Activated T-helper 1 cell treated with anti-CD3 and anti-CD28 coated beads, Interleukin-2, amount 50 U/mL, for 16 hours (primary cell): ENCODE results near the gene ZACN.

ENCODE experiments used
- DNase-seq, 2 donors: peaks; one replicate each; pipeline ENCODE4 v3.0.0-alpha.2; 2020; ENCODE audit warnings: low read depth in 1 of 2, low spot score in 1 of 2

Gene ZACN

DNA sequence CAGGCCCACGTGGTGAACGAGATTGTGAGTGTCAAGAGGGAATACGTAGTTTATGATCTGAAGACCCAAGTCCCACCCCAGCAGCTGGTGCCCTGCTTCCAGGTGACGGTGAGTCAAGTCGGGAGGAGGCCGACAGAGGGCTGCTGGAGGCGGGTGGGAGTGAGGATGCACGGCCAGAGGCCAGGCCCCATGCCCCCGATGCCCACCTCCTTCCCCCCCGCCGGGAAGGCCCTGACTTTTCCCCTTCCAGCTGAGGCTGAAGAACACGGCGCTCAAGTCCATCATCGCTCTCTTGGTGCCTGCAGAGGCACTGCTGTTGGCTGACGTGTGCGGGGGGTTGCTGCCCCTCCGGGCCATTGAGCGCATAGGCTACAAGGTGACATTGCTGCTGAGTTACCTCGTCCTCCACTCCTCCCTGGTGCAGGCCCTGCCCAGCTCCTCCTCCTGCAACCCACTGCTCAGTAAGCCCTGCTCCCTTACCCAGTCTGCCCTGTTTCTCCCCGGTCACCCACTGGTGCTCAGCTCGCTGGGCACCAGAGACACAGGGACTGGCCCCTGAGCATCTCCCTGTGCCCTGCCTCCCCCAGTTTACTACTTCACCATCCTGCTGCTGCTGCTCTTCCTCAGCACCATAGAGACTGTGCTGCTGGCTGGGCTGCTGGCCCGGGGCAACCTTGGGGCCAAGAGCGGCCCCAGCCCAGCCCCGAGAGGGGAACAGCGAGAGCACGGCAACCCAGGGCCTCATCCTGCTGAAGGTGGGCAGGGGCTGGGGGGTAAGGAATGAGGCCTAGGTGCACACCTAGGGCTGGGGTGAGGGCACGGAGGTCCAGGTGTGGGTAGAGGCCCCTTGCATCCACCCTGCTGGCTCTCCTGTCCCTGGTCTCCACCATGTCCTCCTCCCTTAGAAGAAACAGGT is 2.6 kb downstream of the ZACN start:
- no peak for DNase-seq

DNA sequence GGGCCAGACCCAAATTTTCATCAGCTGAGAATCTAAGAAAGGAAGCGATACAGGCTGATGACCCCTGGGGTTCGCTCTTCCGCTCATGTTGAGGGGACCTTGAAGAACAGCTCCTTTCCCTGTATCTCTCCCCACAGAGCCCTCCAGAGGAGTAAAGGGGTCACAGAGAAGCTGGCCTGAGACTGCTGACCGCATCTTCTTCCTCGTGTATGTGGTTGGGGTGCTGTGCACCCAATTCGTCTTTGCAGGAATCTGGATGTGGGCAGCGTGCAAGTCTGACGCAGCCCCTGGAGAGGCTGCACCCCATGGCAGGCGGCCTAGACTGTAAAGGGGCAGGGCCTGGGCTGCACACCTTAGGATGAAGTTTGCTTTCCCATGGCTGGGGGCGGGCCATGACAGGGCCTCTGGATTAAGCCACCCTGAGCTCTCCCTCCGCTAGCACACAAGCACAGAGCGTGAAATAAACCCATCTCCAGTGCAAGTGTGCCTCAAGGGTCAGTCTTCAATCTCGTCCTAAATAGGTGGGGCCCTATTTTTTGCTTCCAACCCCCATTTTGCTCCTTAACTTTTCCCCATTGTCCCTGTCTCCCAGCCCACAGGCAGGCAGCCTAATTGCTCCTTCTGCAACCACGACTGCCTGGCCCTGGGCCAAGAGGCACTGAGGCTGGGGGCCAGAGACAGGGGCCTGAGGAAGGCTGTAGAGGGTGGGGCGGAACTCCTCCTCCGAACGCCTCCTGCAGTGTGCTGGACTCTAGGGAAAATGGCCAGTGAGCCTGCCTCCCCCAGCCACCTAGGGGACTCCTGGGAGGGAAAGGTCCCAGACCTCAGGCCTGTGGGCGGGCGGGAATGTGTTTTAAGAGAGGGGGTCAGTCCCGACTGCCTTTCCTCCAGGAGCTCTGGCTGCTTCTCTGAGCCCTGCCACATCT is 3.6 kb downstream of the ZACN start:
- DNase-seq: no peak

DNA sequence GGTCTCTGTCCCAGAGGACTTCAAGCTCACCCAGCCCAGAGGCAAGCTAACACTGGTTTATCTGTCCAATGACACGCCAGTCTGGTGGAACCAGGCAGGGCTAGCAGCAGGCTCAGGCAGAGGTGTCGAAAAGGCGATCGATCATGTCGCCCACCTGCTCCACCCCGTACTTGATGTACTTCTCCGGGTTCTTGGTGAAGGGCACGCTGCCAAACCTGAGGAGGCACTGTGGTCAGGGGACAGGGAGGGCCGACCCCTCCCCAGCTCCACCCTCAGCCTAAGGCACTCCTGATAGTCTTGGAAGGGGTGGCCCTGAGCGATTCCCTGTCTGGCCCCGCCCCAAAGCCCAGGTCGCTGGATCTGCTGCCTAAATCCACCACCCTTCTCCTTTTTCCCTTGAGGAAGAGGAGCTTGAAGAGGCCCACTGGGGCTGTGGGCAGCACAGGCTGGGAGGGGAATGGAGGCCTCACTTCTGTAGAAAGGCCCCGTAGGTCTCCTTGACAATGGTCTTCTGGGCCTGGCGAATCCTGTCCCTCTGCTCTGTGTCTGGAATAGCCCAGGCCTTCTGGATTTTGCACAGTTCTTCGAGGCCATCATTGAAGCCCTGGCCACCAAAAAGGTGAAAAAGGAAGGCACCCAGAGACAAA is 4.7 kb downstream of the ZACN start:
- DNase-seq: no peak

DNA sequence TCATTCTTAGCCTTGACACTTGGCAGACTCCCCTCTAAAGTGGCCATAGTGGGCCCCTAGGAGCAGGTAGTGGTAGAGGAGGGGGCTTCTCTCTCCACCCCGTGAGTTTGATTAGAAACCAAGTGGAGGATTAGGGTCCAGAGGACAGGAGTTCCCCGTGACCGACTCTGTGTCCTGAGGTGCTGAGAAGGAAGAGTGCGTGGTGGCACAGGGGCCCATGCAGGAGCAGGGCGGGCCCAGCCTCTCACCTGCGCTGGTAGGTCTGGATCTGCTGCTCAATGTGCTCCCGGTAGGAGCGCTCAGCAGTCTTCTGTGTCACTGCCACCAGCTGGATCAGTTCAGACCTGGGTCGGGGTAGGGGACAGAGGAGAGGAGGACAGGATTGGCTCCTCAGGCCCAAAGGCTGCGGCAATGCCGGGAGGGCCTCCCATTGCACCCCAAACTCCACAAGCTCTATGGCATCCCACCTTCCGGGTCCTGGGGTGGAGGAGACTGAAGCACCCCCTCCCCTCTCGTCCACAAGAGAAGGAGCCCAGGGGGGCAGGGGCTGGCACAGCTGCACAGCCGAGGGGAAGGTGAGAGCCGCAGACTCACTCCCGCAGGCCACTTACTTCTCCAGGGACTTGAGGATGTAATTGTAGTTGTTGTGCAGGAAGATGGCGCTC is 6.2 kb downstream of the ZACN start:
- DNase-seq: no peak

DNA sequence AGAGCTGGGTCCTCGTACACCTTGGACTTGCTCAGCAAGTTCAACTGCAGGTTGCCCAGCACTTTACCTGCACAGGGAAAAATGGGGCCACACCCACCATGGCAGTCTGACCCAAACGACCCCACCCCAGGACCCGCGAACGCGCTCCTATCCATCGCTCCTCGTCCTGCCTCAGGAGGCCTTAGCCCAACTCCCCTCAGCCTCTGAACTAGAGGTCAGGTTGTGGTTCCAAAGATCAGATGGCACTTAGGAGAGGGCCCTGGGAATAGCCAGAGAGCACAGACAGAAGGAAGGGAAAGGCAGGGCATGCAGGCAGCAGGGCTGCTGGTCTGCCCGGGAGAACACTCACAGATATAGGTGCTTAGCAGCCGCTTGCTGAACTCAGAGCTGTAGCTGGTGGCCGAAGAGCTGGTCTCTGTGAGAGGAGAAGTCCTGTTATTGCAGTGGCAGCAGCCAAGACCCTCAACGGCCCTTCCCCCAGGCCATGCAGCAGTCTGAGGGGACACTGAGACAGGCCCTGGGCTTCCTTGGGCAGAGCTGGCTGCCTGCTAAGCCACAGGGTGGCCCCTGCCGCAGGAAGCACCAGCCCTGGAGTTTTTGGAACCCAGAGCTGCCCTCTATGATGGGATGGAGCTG is 6.9 kb downstream of the ZACN start:
- no peak for DNase-seq

DNA sequence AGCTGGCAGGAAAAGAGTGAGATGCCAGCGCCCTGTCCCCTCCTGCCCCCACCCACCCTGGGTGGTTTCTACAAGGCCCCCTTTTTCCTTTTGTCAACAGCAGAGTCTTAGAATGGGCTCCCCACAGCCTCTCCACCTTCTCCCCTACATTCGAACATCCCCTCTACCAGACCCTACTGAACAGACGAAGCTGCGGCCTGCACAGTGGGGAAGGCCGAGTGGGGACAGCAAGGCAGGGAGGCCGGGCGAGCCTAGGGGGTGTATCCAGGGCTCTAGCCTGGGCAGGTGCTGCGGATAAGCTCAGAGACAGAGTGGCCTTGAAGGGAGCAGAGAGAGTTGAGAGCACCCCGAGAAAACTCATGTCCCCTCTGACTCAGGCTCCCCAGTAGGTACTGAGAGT is 7.4 kb downstream of the ZACN start:
- DNase-seq: no peak

DNA sequence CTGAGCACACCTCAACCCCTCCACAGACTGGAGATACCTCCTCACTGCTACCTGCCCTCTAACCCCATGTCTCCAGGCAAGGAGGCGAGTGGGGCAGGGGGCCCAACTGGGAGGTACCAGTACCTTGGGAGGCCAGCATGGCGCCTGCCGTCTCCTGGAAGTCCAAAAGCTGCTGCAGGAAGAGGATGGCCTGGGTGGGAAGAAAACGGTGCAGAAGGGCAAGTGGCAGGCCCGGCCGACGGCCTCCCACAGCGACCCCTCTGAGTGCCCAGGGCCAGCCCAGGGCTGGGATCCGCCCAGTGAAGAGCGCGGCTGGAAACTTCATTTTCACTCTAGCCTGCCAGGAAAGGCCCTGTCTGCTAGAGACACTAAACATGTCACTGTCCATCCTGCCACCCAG is 8.5 kb downstream of the ZACN start:
- no peak for DNase-seq

DNA sequence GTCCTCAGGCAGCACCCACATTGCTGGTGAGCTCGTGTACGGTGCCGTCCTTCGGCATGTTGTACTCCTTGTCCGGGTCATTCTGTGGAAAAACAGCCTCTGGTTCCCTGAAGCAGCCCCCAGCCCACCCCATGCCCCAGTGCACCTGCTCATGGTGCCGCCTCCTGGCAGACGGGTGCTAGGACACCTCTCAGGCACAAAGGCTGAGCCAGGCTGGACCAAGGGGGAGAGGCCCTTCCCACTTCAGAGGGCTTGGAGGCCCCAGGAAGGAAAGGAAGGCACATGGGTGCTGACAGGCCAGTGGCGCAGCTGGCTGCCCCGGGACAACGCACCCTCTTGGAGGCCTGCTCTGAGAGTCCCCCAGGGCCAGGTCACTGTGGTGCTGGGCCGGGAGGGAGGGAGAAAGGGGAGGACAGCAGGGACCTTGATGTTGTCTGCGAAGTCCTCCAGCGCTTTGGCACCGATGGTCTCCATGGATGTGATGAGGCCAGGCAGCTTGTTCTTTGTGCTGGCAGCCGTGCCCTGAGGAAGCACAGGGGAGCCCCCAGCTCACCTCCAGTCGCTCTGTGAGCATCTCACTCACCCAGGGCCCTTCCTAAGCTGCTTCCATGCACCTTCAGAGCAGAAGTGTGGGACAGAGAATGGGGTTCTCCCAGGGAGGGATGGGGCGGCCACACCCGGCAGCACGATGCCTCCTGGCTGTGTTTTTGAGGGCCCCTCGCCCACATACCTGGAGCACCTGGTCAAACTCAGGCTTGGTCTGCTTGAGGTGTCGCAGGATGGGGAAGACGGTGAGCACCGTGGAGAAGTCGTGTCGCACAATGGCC is 9.3 kb downstream of the ZACN start:
- no peak for DNase-seq

DNA sequence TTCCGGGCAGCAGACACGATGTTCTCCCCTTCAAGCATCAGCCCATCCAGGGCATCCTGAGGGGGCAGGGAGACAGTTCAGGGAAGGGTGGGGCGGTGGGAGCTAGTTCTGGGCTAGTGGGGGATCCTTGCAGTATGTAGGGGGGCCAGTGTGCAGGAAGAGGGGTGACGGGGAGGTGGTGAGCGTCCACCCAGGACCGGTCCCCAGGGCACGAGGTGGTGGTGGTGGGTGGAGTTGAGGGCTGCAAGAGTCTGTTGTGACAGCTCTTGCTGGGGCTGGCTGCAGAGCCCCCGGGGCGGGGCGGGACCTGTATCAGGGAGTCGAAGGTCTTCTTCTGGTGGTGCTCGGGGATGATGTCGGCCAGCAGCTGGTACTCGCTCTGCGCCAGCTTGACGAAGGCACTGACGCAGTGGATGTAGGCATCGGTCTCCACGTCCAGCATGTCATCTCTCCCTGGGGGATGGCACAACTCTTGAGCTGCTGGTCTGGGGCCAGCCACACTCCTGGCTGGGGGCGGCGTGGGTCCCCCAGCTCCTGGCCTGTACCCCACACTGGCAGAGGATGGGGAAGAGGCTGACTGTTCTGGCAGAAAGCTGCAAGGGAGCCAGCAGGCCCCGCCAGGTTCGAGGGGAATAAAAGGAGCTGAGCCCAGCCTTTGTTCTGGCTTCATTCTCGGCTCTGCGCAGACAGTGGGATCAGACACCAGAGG is 10.0 kb downstream of the ZACN start:
- no peak for DNase-seq

DNA sequence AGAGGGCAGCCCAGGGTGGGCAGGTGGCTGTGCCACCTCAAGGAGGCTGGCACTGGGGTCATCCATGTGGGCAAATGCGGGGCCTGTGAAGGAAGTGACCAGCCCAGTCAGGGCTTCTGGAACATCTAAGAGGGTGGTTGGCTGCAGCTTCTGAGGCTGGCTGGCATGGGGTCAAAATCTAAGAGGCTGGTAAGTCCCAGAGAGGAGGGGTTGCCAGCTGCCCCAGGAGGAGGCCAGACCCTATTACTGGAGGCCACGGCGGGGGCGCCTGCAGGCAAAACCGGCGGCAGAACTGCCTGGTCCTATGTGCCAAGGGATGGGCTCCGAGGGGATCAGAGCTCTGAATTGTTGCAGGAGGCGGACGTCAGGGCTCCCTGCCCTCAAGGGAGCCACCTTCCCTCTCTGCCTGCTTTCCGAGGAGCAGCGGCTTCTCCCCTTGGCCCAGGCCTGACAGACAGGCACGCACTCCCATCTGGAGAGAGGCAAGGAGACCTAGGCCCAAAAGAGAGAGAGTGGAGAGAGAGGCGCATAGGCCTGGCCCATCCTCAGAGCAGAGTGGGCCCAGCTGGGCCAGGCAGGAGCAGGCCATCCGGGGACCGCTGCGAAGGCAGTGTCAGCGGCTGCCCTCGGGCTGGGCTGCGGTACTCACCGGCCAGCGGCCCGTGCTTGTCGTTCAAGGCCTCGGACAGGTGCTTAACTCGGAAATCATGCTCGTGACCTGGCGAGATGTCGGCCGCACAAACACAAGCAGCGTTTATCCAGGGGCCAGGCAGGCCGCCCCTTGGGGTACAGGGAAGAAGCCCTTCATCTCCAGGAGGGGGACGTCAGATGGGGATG is 10.9 kb downstream of the ZACN start:
- no peak for DNase-seq

DNA sequence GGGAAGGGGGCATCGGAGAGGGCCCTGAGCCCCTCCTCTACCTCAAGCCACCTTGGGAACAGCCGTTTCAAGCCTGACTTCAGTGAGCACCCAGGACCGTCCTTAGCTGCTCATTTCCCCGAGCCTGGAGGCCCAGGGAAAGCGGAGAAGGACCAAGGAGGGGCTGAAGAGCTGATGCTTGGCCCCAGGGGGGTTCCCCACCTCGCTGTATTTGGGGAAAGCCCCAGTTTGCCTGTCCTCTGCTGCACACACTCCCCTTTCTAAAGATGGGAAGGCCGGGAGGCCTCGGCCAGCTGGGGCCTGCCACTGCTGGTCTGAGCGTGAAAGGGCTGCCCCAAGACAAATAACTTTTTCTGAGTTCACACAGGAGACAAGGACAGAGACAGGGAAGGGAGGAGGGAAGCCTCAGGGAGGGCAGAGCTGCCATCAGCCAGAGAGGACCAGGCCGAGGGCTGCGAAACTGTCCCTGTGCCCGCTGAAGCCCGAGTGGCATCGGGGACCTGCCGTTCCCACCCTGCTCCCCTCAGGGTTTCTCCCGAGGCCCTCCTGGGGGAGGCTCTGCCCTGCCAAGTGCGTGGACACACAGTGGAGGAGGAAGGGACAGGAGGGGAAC is 11.6 kb downstream of the ZACN start:
- no peak for DNase-seq

DNA sequence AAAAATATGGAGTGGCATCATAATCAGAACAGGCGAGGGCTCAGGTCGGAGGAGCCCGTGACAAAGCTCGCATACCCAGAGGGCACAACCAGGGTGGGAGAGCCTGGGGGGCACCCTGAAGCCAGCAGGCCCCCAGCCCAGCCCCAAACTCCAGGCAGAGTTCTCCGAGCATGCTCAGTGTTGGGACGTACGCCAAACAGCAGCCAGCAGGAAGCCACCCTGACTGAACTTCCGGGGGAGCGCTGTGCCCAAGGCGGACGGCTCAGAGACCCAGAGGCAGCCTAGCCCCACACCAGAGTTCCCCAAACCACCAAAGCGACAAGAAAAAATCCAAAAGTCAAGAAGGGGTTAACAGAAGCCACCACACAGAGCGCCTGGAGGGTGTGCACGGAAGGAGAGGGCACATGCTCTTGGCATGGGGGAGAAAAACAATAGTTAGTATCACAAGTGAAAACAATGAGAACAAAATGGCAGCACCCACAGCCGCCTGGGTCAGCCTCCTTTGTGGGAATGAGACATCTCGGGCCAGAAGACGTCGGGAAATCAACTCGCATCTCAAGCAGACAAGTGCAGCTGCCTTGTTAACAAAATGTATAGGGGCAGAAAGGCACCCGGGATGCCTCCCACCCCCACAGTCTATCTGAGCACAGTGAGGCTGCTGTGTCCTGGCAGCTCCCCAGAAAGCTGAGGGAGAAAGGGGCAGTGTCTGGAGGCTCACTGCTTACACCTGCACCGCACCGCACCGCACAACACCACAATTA is 12.7 kb downstream of the ZACN start:
- DNase-seq: no peak

DNA sequence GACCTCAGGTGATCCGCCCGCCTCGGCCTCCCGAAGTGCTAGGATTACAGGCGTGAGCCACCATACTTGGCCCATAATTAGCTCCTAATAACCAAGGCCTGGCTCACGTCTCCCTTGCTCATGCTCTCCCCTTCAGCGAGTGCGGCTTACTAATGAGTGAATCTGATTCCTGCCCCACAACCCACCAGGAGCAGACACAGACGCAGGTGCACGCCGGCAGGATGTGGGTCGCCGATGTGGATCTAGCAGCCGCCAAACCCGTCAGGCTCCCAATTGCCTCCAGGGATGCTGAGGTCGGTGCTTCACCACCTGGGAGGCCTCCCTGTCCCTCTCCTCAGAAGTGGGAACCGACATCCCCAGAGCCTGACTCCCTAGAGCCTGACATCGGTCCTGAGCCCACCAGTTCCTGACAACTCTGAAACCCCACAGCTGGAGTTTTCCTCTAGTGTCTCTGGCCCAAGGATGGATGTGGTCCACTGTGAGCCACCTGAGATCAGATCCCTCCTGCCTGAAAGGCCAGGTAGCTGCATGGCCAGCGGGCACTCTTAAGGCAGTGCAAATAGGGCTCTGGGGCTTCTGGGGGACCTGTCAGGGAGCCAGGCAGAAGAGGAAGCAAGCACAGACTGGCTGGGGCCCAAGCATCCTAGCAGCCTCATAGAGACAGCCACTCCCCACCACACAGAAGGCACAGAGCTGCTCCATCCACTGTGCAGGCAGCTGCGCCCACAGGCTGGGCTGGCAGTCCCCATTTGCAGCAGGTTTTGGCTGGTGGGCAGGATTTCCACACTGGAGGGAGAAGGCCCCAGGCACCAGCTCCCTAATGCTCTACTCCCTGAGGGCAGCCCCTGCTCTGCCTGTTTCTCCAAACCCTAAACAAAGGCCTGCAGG is 13.8 kb downstream of the ZACN start:
- DNase-seq: no peak

DNA sequence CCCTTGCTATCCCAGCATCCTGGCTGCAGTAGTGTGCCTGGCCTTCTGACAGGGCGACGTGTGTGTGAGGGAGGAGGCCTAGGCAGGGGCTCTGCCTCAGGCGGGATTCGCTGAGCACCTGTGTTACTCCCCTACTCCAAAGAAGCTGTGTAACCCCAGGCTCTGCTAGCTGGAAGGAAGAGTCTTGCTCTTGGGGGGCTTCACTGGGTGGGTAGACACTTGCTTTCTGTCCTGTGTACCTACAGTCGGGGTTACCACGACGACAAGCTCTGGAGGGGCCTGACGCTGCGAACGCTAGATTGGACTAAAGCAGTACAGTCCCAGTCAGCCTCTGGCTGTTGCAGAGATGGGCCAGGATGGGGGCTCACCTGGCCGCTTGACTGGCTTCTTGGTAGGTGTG is 15.1 kb downstream of the ZACN start:
- DNase-seq: no peak

DNA sequence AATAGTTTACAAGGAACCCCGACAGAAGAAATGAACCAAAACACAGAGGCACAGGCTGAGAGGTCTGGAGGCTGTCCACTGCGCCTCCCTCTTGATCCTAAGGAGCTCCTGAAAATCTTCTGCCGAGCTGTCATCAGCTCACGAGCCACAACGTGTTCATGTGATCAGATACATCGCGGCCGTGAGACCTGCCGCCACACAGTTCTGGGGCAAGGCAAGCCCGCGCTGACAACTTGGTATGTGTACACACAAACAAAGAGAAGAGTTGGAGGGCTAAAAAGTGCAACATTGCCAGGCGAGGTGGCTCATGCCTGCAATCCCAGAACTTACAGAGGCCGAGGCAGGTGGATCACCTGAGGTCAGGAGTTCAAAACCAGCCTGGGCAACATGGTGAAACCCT is 17.0 kb downstream of the ZACN start:
- no peak for DNase-seq

DNA sequence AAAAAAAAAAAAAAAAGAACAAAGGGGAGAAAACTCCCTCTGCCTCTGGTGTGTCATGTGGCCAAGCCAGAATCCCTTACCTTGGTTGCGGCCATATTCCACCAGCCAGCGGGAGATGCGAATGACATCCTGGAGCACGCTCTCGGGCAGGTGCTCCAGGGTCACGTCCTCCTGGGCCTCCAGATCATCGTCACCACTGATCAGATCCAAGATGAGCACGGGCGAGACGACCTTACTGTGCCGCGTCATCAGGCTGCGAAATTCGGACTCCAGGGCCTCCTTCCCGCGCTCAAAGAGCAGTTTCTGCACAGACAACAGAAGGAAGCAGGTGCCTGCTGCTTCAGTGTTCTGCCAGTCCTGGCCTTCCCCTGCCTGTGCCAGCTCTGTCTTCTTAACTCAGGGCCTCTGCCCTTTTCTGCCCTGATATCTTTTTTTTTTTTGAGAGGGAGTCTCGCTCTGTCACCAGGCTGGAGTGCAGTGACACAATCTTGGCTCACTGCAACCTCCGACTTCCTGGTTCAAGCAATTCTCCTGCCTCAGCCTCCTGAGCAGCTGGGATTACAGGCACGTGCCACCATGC is 18.8 kb downstream of the ZACN start:
- DNase-seq: no peak
